ENCODE measurements around the gene OR6S1.

The OR6S1 gene

DNA sequence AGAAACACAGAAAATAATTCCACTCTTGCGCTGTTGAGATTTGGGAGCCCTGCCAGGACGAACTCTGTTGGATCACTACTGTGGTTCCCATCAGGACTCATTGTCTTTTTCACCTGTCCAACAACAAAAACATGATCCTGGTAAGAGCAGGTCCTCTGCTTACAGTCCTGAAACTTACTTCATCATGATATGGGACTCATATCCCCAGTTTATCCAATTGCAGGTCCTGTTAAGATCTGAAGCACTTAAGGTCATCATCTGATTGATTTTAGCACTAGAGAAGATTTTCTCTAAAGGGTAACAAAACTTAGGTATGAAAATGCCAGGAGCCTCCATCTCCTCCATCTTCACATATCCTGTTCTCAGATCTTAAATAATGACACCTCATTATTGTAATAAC is at the start of gene OR6S1:
Gene OR6S1, minus strand, starts transcription at position 101 of the 400 bp plus-strand sequence. Its CDS starts 0 bp downstream, at position 101.
- no peak for DNase-seq (ENCODE audit: low read depth)

GRCh38 chr14:20690848-20691640 is 49.6 kb upstream of the OR6S1 start:
- DNase-seq (ENCODE audit: low read depth), result peak; percentile 72

DNA sequence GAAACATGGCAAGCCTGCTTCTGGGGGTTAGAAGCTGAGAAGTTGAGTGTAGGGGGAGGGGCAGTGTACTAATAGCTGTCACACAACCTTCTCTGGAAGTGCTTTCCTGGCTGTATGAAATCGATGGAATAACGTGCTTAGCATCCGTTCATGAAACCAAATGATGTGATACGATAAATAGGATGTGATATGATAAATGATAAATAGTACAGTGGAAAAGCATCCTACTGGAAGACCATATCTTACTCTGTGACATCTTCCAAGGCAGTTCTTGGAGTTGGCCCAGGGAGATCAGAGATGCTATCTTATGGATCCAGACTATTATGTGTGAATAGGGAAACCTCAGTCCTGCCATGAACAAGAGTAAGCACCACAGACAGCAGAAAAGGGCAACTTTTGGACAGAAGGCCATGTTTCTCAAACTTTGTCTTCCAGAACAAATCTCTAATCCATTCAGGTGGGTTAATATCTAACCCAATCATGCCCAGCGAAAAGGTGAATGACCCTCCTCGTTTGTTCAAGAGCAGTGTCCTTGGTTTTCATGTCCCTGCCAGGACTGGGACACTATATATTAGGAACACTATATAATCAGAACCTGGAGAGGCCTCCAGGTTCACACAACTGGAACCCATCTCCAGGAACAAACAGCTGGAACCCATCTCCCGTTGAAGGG is 46.8 kb upstream of the OR6S1 start, which contains the start of gene ANG:
Gene ANG, plus strand, starts transcription at position 598 of the 673 bp plus-strand sequence. CDS start 4,801 bp downstream, outside the sequence.
- no peak for DNase-seq (ENCODE audit: low read depth)

DNA sequence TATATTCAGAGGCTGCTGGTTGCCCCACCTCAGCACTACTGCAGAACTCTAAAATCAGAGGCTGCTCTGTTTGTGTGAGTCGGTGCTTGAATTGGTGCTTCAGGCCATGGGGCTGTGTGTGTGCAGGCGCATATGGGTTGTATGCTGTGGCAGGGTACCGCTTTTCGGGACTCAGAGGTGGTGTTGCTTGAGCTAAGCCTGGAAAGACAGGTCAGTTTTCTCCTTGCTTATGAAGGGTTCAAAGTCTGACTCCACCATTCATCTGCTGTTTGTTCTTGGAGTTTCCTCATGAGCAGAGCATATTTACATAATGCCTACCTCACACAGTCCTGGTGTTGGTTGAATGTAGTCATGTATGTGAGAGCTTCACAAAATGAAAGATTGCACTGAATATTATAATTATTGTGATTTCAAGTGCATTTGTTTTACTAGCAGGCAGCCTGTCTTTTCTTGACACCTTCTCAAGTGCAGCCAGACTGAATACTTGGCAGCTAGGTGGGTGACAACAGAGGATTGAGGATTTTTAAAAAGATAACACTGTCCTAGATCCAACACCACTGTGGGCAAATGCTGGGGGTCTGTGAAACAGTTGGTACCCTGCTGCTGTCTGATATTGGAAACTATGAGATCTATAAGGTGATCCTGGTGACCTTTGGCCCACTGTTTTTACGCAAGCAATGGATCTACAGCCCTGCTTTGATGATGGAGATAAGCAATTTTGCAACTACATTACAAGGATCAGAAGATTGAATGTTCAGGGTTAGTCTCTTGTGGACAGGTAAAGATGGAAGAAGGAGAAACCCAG is 46.1 kb upstream of the OR6S1 start:
- DNase-seq (ENCODE audit: low read depth), result no peak

DNA sequence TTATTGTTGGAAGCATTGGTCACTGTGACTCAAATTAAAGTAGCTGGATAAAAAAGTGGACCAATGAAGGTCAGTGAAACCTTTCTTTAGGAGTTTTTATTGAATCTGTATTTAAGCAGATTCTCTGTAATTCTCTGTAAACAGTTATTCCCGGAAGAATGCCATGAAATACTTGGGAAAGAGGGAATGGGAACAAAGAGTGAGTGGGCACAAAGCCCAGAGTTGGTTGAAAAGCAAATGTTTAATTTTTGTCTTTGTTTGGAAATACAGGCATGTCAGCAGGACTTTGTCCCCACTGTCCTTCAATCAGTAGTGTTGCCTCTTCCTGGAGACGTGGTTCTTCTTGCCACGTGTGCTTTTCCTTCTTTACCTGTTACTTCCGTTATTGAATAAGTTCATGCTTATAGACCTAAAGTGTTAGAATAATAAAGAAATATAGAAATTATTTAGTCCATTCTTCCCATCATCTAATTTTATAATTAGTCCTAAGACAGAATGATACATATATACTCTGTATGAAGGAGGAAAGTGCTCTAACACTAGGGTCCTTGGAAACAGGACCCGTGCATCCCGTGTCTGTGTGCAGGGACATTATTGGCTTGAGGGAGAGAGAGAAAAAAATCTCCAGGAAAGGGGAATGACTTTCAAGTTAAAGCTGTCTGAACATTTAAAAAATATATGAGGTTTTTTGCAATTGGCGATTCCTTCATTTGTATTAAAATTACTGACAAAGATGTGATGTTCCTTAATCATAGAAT is 45.1 kb upstream of the OR6S1 start:
- DNase-seq (ENCODE audit: low read depth), result no peak

DNA sequence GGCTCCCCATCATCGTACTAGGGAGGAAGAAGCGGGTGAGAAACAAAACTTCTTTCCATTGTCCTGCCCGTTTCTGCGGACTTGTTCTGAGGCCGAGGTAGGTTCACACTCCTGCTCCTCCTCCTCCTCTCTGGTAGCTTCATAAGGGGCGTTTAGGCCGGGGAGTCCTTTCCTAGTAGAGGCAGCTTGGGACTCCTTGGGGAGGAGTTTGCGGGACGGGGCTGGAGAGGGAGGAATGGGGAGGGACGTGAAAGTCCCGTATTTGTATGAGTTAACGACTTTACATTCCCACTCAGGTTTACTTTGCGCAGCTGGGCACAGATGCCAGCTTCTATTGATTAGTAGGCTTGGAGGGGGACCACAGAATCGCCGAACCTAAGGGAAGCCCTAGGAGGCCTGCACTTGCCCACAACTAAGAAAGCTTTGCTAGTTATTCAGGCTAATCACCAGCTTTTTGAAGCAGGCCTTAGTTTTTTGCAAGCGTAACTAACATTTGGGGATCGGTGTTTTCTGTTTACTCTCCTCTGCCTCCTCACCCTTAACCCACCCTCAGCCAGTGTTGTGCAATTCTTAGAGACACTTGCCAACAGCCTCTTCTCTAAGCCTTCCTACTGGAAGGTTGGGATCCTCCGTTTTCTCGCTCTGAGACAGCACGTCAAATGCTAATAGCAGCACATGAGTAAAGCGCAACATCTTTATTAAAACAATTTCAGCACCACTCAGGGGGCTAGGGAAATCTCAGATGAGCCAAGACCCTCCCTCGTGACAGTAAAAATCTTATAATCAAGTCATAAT is 43.4 kb upstream of the OR6S1 start:
- peak; percentile 62 for DNase-seq (ENCODE audit: low read depth)

- DNase-seq (ENCODE audit: low read depth), result peak; percentile 94
These were observed 42.6 kb upstream of the OR6S1 start, which contains the start of gene RNASE4 for GRCh38 chr14:20683891-20684661. Gene RNASE4 (plus strand): TSS chr14:20684560. CDS start chr14:20699372, 14,812 bp downstream.

GRCh38 chr14:20683125-20683890 is 41.8 kb upstream of the OR6S1 start:
- peak; percentile 93 for DNase-seq (ENCODE audit: low read depth)

- peak; percentile 94 for DNase-seq (ENCODE audit: low read depth)
These were observed 41.1 kb upstream of the OR6S1 start for GRCh38 chr14:20682435-20683124.

- no peak for DNase-seq (ENCODE audit: low read depth)
These were observed 40.6 kb upstream of the OR6S1 start for GRCh38 chr14:20682127-20682434.

GRCh38 chr14:20681348-20682126 is 40.0 kb upstream of the OR6S1 start:
- peak; percentile 90 for DNase-seq (ENCODE audit: low read depth)

GRCh38 chr14:20680843-20681347 is 39.4 kb upstream of the OR6S1 start:
- DNase-seq (ENCODE audit: low read depth), result no peak

DNA sequence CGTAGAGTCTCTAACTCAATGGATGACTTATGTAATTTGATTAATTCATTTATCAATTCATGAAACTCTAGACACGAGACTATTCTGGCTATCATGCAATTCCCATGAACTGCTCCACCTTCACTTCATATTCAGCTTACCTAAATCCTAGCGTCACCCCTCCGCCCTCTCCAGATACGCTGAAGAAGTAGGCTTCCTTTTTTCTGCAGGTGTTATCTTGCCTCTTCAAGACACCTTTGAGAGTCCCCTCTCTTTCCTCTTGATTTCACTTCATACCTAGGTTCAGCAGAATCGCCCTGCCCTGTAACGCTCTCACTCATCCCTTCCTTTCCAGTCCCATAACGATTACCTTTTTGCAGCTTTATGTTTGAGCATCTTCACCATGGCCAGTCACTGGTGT is 38.9 kb upstream of the OR6S1 start:
- DNase-seq (ENCODE audit: low read depth), result no peak

DNA sequence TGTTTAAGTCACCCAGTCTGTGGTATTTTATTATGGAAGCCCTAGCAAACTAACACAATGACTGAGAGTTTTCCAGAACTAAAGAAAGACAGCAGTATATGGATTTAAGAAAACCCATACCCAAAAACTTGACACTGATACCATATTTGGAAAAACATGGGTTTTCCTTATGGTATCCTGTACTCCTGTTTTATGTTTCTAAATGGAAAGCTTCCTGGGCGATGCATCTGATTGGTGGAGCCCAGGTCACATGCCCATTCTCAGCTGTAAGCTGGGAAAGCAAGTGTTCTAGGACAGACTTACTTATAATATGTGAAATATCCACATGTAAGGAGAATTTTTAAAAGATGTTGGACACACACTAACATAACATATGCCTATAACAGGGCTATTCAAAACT is 38.4 kb upstream of the OR6S1 start:
- DNase-seq (ENCODE audit: low read depth), result peak; percentile 22

DNA sequence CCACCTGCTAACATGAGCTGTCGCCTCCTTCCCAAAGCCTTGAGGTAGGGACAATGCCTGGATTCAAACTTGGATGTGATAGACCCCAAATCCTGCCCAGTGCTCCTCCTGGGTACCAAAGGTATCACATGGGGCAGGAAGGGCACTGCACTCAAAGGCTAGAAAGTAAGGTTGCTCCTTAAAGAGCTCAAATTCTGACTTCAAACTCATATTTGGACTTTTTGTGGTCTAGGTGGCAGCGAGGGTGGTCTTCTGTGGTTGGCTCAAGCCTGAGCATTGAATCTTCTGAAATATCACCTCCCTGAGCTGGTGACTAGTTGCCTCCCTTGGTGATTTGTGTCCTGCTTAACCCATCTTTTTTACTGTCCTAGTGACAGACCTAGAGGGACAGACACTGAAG is 34.6 kb upstream of the OR6S1 start:
- no peak for DNase-seq (ENCODE audit: low read depth)

GRCh38 chr14:20675669-20676068 is 34.2 kb upstream of the OR6S1 start:
- DNase-seq (ENCODE audit: low read depth), result no peak

GRCh38 chr14:20671597-20672283 is 30.2 kb upstream of the OR6S1 start:
- no peak for DNase-seq (ENCODE audit: low read depth)

All from iris pigment epithelial cell (primary cell).